ENCODE data around the gene PARP12.
"Not testable (repeated sequence)": the region's sequence is repeated elsewhere in the genome, so short reads cannot be mapped to it uniquely, and the experiment has no call there.

PARP12 gene

GRCh38 chr7:140062528-140063299, at the start of gene PARP12:
TSS of gene PARP12 (minus strand) at chr7:140062951. CDS start at chr7:140062847, 104 bp downstream.
- no peak for DNase-seq

- DNase-seq, result not testable (repeated sequence)
These were observed 46.0 kb upstream of the PARP12 start for GRCh38 chr7:140108777-140109176.

- no peak for DNase-seq
These were observed 33.7 kb upstream of the PARP12 start for GRCh38 chr7:140096459-140096858.

GRCh38 chr7:140093375-140093774, 30.6 kb upstream of the PARP12 start:
- DNase-seq, result no peak

- no peak for DNase-seq
These were observed 22.7 kb upstream of the PARP12 start for GRCh38 chr7:140085447-140085846.

GRCh38 chr7:140084972-140085371, 22.2 kb upstream of the PARP12 start:
- no peak for DNase-seq

- no peak for DNase-seq
These were observed 21.4 kb upstream of the PARP12 start for GRCh38 chr7:140084142-140084655.

GRCh38 chr7:140082770-140083169, 20.0 kb upstream of the PARP12 start:
- DNase-seq, result no peak

GRCh38 chr7:140081774-140082425, 19.1 kb upstream of the PARP12 start:
- no peak for DNase-seq

GRCh38 chr7:140080919-140081318, 18.2 kb upstream of the PARP12 start:
- no peak for DNase-seq

- no peak for DNase-seq
These were observed 16.4 kb upstream of the PARP12 start for GRCh38 chr7:140079121-140079536.

GRCh38 chr7:140078392-140078791, 15.6 kb upstream of the PARP12 start:
- DNase-seq, result no peak

- DNase-seq, result no peak
These were observed 12.0 kb upstream of the PARP12 start for GRCh38 chr7:140074780-140075179.

- DNase-seq, result no peak
These were observed 7.8 kb upstream of the PARP12 start for GRCh38 chr7:140070546-140070945.

GRCh38 chr7:140069298-140069949, 6.7 kb upstream of the PARP12 start:
- DNase-seq, result no peak

- no peak for DNase-seq
These were observed 5.3 kb upstream of the PARP12 start for GRCh38 chr7:140068033-140068432.

GRCh38 chr7:140067052-140067451, 4.3 kb upstream of the PARP12 start:
- DNase-seq, result no peak

GRCh38 chr7:140062118-140062527, 628 bp downstream of the PARP12 start:
- no peak for DNase-seq

- no peak for DNase-seq
These were observed 1.2 kb downstream of the PARP12 start for GRCh38 chr7:140061607-140061930.

GRCh38 chr7:140060788-140061606, 1.8 kb downstream of the PARP12 start:
- DNase-seq, result no peak

GRCh38 chr7:140060243-140060630, 2.5 kb downstream of the PARP12 start:
- DNase-seq, result no peak

GRCh38 chr7:140059273-140060242, 3.2 kb downstream of the PARP12 start:
- no peak for DNase-seq

All from NCI-H2081 treated with DMSO at 0.1 percent for 48 hours (cell line).